Activated B cell treated with CpG ODN at 0.5 μM for 24 hours (primary cell): ENCODE measurements around the gene CEP170. TPM values are rescaled to one million over a fixed set of nuclear protein-coding genes. Genes with fewer than 3 reads are reported as not detected.

Experiments
- ATAC-seq: fragments of 200-7000 bp; cut with Tn5 transposase; one replicate; pipeline ENCODE4 v1.10.0; 2021; ENCODE audit warnings: low read depth, mild to moderate bottlenecking, moderate library complexity
- CTCF ChIA-PET: fragments of 350-600 bp; sonication (Branson Sonifier 250); formaldehyde crosslinking; loops from one replicate; lab custom pipeline; 2021; ENCODE audit warnings: antibody characterized with exemption; lab: Charles Lee
- POLR2A ChIA-PET: fragments of 350-600 bp; sonication (Branson Sonifier 250); formaldehyde crosslinking; loops from one replicate; lab custom pipeline; 2021; ENCODE audit warnings: antibody characterized with exemption; lab: Charles Lee
- DNase-seq: peaks from one replicate; pipeline ENCODE4 v3.0.0; 2022
- H3K27ac Mint-ChIP-seq: one replicate; pipeline ENCODE4 v1.8.0; 2020; ENCODE audit warnings: mixed read lengths
- H3K27me3 Mint-ChIP-seq: one replicate; pipeline ENCODE4 v1.8.0; 2021; ENCODE audit warnings: mixed read lengths
- H3K36me3 Mint-ChIP-seq: one replicate; pipeline ENCODE4 v1.8.0; 2021; ENCODE audit warnings: low read depth, mixed read lengths
- H3K4me1 Mint-ChIP-seq: one replicate; pipeline ENCODE4 v1.8.0; 2021; ENCODE audit warnings: mixed read lengths
- H3K4me3 Mint-ChIP-seq: one replicate; pipeline ENCODE4 v1.8.0; 2020; ENCODE audit warnings: mild to moderate bottlenecking, mixed read lengths
- H3K9me3 Mint-ChIP-seq: one replicate; pipeline ENCODE4 v1.8.0; 2020; ENCODE audit warnings: mixed read lengths
- intact Hi-C: fragments of 100-400 bp; cut with micrococcal nuclease; formaldehyde crosslinking; loops from one replicate; pipeline ENCODE4 v1.15.1; 2024
- total RNA-seq: library from RNA; stranded (reverse); gene quantifications from 2 replicates; pipeline ENCODE4 v1.2.3, GENCODE V29; 2022
- TF ChIP-seq, protein P1 (sequence below): fragments of 200-600 bp; IDR thresholded peaks from one replicate; pipeline ENCODE4 v1.8.0; 2022; ENCODE audit warnings: antibody characterized with exemption, mild to moderate bottlenecking

Gene CEP170
- total RNA-seq, 1 donor from 2014 or later: 91.9 TPM

DNA sequence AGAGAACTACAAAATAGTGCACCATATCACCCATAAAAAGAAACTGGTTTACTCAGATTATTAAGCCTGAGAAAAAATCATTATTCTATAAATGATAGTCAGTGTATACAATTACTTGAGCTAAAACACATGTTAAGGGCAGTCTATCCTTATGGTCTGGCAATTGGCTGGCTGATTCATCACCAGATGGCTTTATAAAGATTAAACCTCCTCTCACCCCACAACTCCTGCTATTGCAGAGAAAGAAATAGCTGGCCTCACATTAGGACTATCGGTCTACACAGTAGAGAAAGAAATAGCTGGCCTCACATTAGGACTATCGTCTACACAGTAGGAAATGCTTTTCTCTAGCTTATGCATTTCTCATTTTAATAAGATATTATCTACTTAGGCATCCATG, 21.2 kb downstream of the CEP170 start:
- ChIA-PET POLR2A (no interaction called here), CTCF (no interaction called here)
- DNase-seq: no peak
- H3K9me3 Mint-ChIP-seq: peaks cover 18% of the 10 kb centered on the region
- no peak for ATAC-seq
- H3K27me3 Mint-ChIP-seq: no peaks in the 10 kb centered on the region
- H3K36me3 Mint-ChIP-seq: peaks cover 62% of the 10 kb centered on the region
- no peak overlapping the region for H3K4me3 Mint-ChIP-seq
- H3K4me1 Mint-ChIP-seq: peaks cover 24% of the 10 kb centered on the region
- no peak overlapping the region for H3K27ac Mint-ChIP-seq
- intact Hi-C loops: no loop called here
- TF ChIP-seq, protein P1, sequence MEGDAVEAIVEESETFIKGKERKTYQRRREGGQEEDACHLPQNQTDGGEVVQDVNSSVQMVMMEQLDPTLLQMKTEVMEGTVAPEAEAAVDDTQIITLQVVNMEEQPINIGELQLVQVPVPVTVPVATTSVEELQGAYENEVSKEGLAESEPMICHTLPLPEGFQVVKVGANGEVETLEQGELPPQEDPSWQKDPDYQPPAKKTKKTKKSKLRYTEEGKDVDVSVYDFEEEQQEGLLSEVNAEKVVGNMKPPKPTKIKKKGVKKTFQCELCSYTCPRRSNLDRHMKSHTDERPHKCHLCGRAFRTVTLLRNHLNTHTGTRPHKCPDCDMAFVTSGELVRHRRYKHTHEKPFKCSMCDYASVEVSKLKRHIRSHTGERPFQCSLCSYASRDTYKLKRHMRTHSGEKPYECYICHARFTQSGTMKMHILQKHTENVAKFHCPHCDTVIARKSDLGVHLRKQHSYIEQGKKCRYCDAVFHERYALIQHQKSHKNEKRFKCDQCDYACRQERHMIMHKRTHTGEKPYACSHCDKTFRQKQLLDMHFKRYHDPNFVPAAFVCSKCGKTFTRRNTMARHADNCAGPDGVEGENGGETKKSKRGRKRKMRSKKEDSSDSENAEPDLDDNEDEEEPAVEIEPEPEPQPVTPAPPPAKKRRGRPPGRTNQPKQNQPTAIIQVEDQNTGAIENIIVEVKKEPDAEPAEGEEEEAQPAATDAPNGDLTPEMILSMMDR: no peak

DNA sequence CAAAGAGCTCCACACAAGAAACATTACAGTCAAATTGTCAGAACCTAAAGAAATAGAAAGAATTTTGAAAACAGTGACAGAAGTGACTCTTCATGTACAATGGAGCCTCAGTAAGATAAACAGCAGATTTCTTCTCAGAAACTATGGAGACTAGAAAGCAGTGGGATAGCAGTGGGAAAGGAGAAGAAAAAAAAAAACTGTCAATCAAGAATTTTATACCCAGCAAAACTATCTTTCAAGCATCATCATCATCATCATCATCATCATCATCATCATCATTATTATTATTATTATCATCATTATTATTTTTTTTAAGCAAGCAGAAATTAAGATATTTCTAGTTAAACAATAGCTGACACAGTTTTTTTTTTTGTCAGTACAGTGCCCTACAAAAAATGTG, 24.2 kb downstream of the CEP170 start:
- CTCF ChIA-PET: no interaction called here
- H3K27me3 Mint-ChIP-seq: no peaks in the 10 kb centered on the region
- ATAC-seq (no peak), DNase-seq (no peak)
- H3K9me3 Mint-ChIP-seq: peaks cover 18% of the 10 kb centered on the region
- no peak overlapping the region for H3K27ac Mint-ChIP-seq
- no peak overlapping the region for H3K4me3 Mint-ChIP-seq
- TF ChIP-seq, protein P1: no peak
- H3K4me1 Mint-ChIP-seq: peaks cover 16% of the 10 kb centered on the region
- POLR2A ChIA-PET: interaction anchor here (0.7 kb wide), 1 partner anchor 1907 kb away, joined by 3 read pairs; no protein-coding TSS in a partner anchor
- intact Hi-C loops: no loop called here
- H3K36me3 Mint-ChIP-seq: peaks cover 58% of the 10 kb centered on the region

DNA sequence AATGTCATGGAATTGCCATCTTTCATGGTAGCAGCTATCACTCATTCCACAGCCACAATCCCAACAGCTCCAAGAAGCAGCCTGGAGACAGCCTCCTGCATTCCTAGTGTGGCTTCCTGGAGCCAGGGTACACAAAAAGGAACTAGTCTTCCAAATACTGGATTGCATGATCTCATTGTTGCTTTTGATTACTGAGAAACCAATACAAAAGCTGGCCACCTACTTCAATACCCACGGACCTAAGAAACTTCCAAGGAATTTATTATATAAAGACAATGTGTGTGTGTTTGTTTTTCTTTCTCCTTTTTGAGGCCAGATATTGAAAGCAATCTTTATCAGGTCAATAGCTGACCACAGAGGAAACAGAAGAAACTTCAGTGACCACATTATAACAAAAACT, 25.6 kb downstream of the CEP170 start:
- intact Hi-C loops: no loop called here
- DNase-seq: no peak
- no peaks in the 10 kb centered on the region for H3K27me3 Mint-ChIP-seq
- ChIA-PET POLR2A (no interaction called here), CTCF (no interaction called here)
- peaks cover 56% of the 10 kb centered on the region for H3K36me3 Mint-ChIP-seq
- ATAC-seq: no peak
- peaks cover 18% of the 10 kb centered on the region for H3K9me3 Mint-ChIP-seq
- H3K4me1 Mint-ChIP-seq: peaks cover 10% of the 10 kb centered on the region
- H3K4me3 Mint-ChIP-seq: no peak overlapping the region
- H3K27ac Mint-ChIP-seq: no peak overlapping the region
- TF ChIP-seq, protein P1: no peak

DNA sequence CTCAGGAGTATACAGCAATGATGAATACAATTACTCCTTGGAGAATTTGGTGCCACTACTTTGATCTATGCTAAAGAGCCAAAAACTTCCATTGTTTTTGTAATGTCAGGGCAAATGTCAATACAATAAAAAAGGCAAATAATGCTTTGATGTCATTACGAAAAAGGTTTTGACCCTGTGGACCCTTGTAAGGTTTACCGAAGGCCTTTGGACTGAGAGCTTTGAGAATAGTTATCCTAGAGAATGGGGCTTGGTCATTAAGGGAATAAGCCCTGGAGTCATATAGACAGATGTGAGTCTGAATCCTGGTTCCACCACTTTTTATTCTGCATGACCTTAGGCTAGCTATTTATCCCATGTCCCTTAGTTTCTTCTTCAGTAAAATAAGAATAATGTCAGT, 27.5 kb downstream of the CEP170 start:
- peaks cover 10% of the 10 kb centered on the region for H3K4me1 Mint-ChIP-seq
- ATAC-seq (no peak), DNase-seq (no peak)
- intact Hi-C loops: no loop called here
- H3K27ac Mint-ChIP-seq: no peak overlapping the region
- TF ChIP-seq, protein P1: no peak
- ChIA-PET POLR2A (interaction anchor here (1.1 kb wide), 1 partner anchor 28 kb away, joined by 3 read pairs; the partner anchor contains the start of gene CEP170), CTCF (no interaction called here)
- H3K4me3 Mint-ChIP-seq: no peak overlapping the region
- H3K36me3 Mint-ChIP-seq: peaks cover 62% of the 10 kb centered on the region
- peaks cover 18% of the 10 kb centered on the region for H3K9me3 Mint-ChIP-seq
- H3K27me3 Mint-ChIP-seq: no peaks in the 10 kb centered on the region

DNA sequence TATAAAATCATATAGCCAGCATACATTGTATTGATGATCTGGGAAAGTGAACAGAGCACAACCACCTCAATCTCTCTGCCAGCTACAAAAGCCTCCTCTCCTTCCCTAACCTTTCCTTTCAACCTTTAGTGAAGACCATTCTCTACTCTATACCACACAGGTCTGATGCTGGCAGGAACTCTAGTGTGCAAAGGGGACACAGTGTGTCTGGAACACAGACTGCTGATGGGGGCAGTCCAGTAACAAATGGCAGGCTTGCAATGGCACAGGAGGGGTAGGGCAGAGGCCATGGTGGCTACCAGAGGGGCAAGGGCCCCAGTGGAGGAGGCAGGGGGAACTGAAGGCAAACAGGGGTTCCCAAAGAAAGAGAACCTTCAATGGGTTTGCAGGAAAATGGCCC, 37.0 kb downstream of the CEP170 start:
- peaks cover 2% of the 10 kb centered on the region for H3K9me3 Mint-ChIP-seq
- intact Hi-C loops: no loop called here
- ChIA-PET POLR2A (no interaction called here), CTCF (no interaction called here)
- peaks cover 78% of the 10 kb centered on the region for H3K36me3 Mint-ChIP-seq
- H3K27ac Mint-ChIP-seq: no peak overlapping the region
- DNase-seq (no peak), ATAC-seq (no peak)
- TF ChIP-seq, protein P1: no peak
- no peak overlapping the region for H3K4me3 Mint-ChIP-seq
- H3K4me1 Mint-ChIP-seq: peaks cover 10% of the 10 kb centered on the region
- H3K27me3 Mint-ChIP-seq: no peaks in the 10 kb centered on the region
